ENCODE data around the gene DUOXA1. TPM values are rescaled to one million over a fixed set of nuclear protein-coding genes. Genes with fewer than 3 reads are reported as not detected.
"Not testable (repeated sequence)": the region's sequence is repeated elsewhere in the genome, so short reads cannot be mapped to it uniquely, and the experiment has no call there.

DUOXA1 gene
- total and polyA plus RNA-seq, 8 donors = 0.52 to 135 (median 1.3) TPM

DNA sequence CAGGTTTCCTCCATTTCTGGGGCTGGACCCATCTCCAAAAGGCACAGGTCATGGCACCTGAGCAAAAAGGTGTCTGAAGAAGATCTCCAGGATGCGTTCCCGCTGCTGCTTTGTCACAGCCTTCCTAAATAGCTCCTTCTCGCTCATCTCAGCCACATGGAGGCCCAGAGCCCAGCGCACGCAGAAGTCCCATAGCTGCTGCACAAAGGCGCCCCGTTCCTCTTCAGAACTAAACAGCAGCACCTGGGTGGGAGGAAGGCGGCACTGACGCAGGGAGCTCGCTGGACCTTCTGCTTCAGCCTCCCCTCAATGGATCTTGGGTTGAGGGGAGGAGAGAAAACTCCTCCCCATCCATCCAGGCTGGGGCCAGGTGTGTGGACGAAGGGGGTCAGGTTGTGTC is 24.1 kb downstream of the DUOXA1 start:
- H3K9me3 ChIP-seq = no peaks in the 10 kb centered on the region
- H3K4me1 ChIP-seq = no peaks in the 10 kb centered on the region
- no peak overlapping the region for H3K27ac ChIP-seq
- TF ChIP-seq, protein P1, sequence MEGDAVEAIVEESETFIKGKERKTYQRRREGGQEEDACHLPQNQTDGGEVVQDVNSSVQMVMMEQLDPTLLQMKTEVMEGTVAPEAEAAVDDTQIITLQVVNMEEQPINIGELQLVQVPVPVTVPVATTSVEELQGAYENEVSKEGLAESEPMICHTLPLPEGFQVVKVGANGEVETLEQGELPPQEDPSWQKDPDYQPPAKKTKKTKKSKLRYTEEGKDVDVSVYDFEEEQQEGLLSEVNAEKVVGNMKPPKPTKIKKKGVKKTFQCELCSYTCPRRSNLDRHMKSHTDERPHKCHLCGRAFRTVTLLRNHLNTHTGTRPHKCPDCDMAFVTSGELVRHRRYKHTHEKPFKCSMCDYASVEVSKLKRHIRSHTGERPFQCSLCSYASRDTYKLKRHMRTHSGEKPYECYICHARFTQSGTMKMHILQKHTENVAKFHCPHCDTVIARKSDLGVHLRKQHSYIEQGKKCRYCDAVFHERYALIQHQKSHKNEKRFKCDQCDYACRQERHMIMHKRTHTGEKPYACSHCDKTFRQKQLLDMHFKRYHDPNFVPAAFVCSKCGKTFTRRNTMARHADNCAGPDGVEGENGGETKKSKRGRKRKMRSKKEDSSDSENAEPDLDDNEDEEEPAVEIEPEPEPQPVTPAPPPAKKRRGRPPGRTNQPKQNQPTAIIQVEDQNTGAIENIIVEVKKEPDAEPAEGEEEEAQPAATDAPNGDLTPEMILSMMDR (IDR thresholded peaks at IDR 0.05) = no peak
- H3K36me3 ChIP-seq = no peaks in the 10 kb centered on the region
- H3K4me3 ChIP-seq = no peak overlapping the region
- H3K27me3 ChIP-seq = peaks cover 6 to 46% of the 10 kb centered on the region in 2 donors
- intact Hi-C loops (cut with DNase I) = no loop called here
- ATAC-seq = no peak
- peak in 1 of 4 donors; percentile 17 for DNase-seq

GRCh38 chr15:45104170-45104569 is 25.5 kb downstream of the DUOXA1 start:
- H3K9me3 ChIP-seq; DNase-seq; H3K36me3 ChIP-seq; H3K4me3 ChIP-seq; ATAC-seq; H3K27ac ChIP-seq; intact Hi-C loops (cut with DNase I); H3K4me1 ChIP-seq: not testable (repeated sequence)
- H3K27me3 ChIP-seq = peaks cover 0 to 32% of the 10 kb centered on the region in 2 donors

DNA sequence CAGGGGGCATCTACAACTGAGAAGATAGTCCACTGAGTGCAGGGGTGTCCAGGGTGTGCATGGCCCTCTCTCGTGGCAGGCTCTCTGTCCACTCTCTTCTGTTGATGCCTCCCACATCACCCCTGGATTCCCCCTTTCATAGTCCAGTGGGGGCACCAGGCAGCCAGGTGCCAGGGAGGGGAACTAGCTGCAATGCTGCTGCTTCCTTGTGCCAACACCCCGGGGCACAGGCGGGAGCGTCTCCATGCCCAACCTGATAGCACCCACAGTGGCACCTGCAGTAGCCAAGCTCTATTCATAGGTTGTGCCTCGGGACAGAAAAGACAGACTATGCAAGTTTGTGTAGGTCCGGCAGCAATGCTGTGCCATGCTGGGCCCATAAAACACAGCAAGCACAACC is 27.5 kb downstream of the DUOXA1 start:
- Histone ChIP-seq H3K4me1 (no peaks in the 10 kb centered on the region), H3K36me3 (no peaks in the 10 kb centered on the region), H3K27me3 (peaks cover 0 to 16% of the 10 kb centered on the region in 2 donors), H3K27ac (no peak overlapping the region), H3K9me3 (no peaks in the 10 kb centered on the region), H3K4me3 (no peak overlapping the region)
- no peak for ATAC-seq
- DNase-seq = peak in 1 of 4 donors; percentile 26
- TF ChIP-seq, protein P1 (IDR thresholded peaks at IDR 0.05) = no peak
- intact Hi-C loops (cut with DNase I) = no loop called here

GRCh38 chr15:45101749-45102148 is 27.9 kb downstream of the DUOXA1 start:
- intact Hi-C loops (cut with DNase I) = no loop called here
- no peak for ATAC-seq
- peaks cover 0 to 11% of the 10 kb centered on the region in 2 donors for H3K27me3 ChIP-seq
- H3K4me1 ChIP-seq = no peaks in the 10 kb centered on the region
- TF ChIP-seq, protein P1 (IDR thresholded peaks at IDR 0.05) = no peak
- no peak overlapping the region for H3K4me3 ChIP-seq
- no peak overlapping the region for H3K27ac ChIP-seq
- no peaks in the 10 kb centered on the region for H3K36me3 ChIP-seq
- H3K9me3 ChIP-seq = no peaks in the 10 kb centered on the region
- DNase-seq = peak in 1 of 4 donors; percentile 19

DNA sequence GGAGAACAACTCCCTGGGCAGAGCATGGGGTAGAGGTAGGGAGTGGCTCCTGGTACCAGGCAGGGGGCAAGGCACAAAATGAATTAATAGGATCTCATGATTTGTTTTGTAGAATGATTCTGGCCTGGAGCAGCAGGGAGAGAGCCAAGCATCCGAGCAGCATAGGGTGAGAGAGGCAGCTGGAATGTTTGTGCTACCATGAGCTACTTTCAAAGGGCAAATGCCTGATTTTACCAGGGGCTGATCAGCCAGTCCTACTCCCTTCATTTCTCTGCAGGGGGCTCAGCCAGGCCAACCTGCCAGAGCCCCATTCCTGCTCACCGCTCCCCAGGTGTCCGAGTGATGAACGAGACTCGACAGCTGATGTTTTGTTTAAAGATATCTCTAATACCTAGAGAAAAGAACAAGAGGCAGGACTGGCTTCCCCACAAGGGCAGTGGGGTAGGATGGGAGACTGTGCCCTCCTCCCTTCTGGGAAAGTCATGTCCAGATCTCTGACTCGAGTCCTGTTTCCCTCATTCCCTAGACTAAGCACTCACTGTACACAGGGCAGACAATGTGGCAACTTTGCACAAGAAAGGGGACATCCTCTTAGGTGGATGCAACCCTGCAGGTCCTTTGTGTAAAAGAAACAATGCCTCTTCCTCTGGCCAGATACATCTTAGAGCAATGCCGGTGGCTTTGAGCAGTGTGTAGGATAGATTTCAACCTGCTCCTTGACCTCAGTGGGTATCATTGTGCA is 28.6 kb downstream of the DUOXA1 start:
- intact Hi-C loops (cut with DNase I) = no loop called here
- ATAC-seq (no peak), DNase-seq (peak in 1 of 4 donors; percentile 11)
- Histone ChIP-seq H3K4me3 (no peak overlapping the region), H3K4me1 (no peaks in the 10 kb centered on the region), H3K27me3 (peaks cover 0 to 4% of the 10 kb centered on the region in 2 donors), H3K36me3 (no peaks in the 10 kb centered on the region), H3K9me3 (no peaks in the 10 kb centered on the region), H3K27ac (no peak overlapping the region)
- TF ChIP-seq, protein P1 (IDR thresholded peaks at IDR 0.05) = no peak
